ENCODE results near the gene ETS2. TPM values are rescaled to one million over a fixed set of nuclear protein-coding genes. Genes with fewer than 3 reads are reported as not detected.

The ETS2 gene
- total RNA-seq, 2 donors from 2014 or later: 98.4 to 102 TPM

DNA sequence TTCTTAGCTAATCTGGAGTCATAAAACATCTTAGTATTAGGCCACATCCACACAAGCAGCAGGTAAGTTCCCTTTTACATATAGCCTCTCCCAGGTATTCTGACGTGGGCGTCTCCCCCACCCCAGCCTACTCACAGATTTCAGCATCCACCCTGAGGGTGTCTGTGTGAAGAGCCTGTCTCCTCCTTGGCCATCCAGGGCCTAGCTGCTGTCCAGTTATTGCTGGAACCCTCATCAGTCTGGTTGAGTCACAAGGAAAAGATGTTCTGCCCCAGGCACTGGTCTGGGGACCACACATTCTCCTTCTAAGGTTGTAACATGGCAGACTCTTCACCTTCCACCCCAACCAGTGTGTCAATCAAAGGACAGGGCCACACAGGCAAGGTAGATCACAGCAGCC, 57.6 kb downstream of the ETS2 start:
- H3K36me3 ChIP-seq (ENCODE audit: control insufficient read depth, insufficient read depth, low read length): no peaks in the 10 kb centered on the region
- DNase-seq: no peak
- TF ChIP-seq, protein P1, sequence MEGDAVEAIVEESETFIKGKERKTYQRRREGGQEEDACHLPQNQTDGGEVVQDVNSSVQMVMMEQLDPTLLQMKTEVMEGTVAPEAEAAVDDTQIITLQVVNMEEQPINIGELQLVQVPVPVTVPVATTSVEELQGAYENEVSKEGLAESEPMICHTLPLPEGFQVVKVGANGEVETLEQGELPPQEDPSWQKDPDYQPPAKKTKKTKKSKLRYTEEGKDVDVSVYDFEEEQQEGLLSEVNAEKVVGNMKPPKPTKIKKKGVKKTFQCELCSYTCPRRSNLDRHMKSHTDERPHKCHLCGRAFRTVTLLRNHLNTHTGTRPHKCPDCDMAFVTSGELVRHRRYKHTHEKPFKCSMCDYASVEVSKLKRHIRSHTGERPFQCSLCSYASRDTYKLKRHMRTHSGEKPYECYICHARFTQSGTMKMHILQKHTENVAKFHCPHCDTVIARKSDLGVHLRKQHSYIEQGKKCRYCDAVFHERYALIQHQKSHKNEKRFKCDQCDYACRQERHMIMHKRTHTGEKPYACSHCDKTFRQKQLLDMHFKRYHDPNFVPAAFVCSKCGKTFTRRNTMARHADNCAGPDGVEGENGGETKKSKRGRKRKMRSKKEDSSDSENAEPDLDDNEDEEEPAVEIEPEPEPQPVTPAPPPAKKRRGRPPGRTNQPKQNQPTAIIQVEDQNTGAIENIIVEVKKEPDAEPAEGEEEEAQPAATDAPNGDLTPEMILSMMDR (conservative IDR thresholded peaks at IDR 0.05): no peak
- no peak overlapping the region for H3K4me3 Mint-ChIP-seq
- H3K4me1 ChIP-seq (ENCODE audit: control insufficient read depth, insufficient read depth, low read length): no peaks in the 10 kb centered on the region
- WGBS, 2 experiments (ENCODE audit: insufficient coverage in 1 of 2, insufficient read length in 1 of 2): 93 to 100% methylated on average over 1 to 2 of the region's 2 CpGs
- no peak overlapping the region for H3K9ac ChIP-seq (ENCODE audit: extremely low read depth, low read length, poor library complexity, severe bottlenecking)
- no peaks in the 10 kb centered on the region for H3K27me3 Mint-ChIP-seq (ENCODE audit: insufficient read depth)
- H3K4me1 Mint-ChIP-seq: peaks cover 2% of the 10 kb centered on the region
- H3K27ac Mint-ChIP-seq: no peak overlapping the region
- no peaks in the 10 kb centered on the region for H3K9me3 ChIP-seq (ENCODE audit: control insufficient read depth, low read length)
- H3K27ac ChIP-seq (ENCODE audit: low read depth, low read length): no peak overlapping the region
- H3K4me3 ChIP-seq (ENCODE audit: low read length): no peak overlapping the region
- no peaks in the 10 kb centered on the region for H3K9me3 Mint-ChIP-seq
- H3K27me3 ChIP-seq (ENCODE audit: control insufficient read depth, insufficient read depth, low read length, poor library complexity, severe bottlenecking): no peaks in the 10 kb centered on the region
- H3K36me3 Mint-ChIP-seq (ENCODE audit: low read depth): no peaks in the 10 kb centered on the region

DNA sequence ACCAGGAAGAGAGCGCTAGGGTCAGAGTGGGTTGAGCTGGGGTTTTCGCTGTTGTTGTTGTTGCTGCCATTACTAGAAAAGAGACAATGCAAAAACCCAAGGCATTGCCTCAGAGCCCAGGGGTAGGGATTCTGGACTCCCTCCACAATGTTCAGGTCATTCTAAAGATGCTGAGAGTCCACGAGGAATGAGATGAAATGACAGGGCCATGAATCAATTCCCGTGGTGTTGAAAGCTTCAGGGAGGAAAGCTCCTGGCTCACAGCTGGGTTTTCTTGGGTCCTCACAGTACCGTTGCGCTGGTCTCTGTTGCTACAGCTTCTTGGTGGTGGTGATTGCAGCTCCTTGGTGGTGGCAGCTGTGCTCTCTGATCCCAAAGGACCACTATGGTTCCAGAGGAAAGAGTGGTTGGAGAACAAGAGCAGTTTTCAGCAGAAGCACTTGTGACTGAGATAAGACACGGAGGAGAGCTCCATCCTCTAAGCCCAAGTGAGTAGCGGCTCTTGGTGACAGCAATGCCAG, 58.2 kb downstream of the ETS2 start:
- Mint-ChIP-seq H3K27ac (no peak overlapping the region), H3K4me3 (no peak overlapping the region), H3K4me1 (peaks cover 2% of the 10 kb centered on the region), H3K9me3 (no peaks in the 10 kb centered on the region), H3K36me3 (ENCODE audit: low read depth) (no peaks in the 10 kb centered on the region), H3K27me3 (ENCODE audit: insufficient read depth) (no peaks in the 10 kb centered on the region)
- H3K9me3 ChIP-seq (ENCODE audit: control insufficient read depth, low read length): no peaks in the 10 kb centered on the region
- 88 to 100% methylated on average over 2 to 8 of the region's 8 CpGs for WGBS, 2 experiments (ENCODE audit: insufficient coverage in 1 of 2, insufficient read length in 1 of 2)
- DNase-seq: no peak
- no peak overlapping the region for H3K27ac ChIP-seq (ENCODE audit: low read depth, low read length)
- no peaks in the 10 kb centered on the region for H3K27me3 ChIP-seq (ENCODE audit: control insufficient read depth, insufficient read depth, low read length, poor library complexity, severe bottlenecking)
- TF ChIP-seq, protein P1 (conservative IDR thresholded peaks at IDR 0.05): no peak
- no peaks in the 10 kb centered on the region for H3K36me3 ChIP-seq (ENCODE audit: control insufficient read depth, insufficient read depth, low read length)
- H3K4me1 ChIP-seq (ENCODE audit: control insufficient read depth, insufficient read depth, low read length): no peaks in the 10 kb centered on the region
- H3K4me3 ChIP-seq (ENCODE audit: low read length): no peak overlapping the region
- no peak overlapping the region for H3K9ac ChIP-seq (ENCODE audit: extremely low read depth, low read length, poor library complexity, severe bottlenecking)

- WGBS, 2 experiments (ENCODE audit: insufficient coverage in 1 of 2, insufficient read length in 1 of 2): 61 to 73% methylated on average over 2 of the region's 3 CpGs
- Histone ChIP-seq H3K27me3 (ENCODE audit: control insufficient read depth, insufficient read depth, low read length, poor library complexity, severe bottlenecking) (no peaks in the 10 kb centered on the region), H3K27ac (ENCODE audit: low read depth, low read length) (no peak overlapping the region), H3K4me1 (ENCODE audit: control insufficient read depth, insufficient read depth, low read length) (no peaks in the 10 kb centered on the region), H3K9ac (ENCODE audit: extremely low read depth, low read length, poor library complexity, severe bottlenecking) (no peak overlapping the region), H3K4me3 (ENCODE audit: low read length) (no peak overlapping the region), H3K9me3 (ENCODE audit: control insufficient read depth, low read length) (no peaks in the 10 kb centered on the region), H3K36me3 (ENCODE audit: control insufficient read depth, insufficient read depth, low read length) (no peaks in the 10 kb centered on the region)
- no peak overlapping the region for H3K27ac Mint-ChIP-seq
- no peaks in the 10 kb centered on the region for H3K36me3 Mint-ChIP-seq (ENCODE audit: low read depth)
- H3K9me3 Mint-ChIP-seq: no peaks in the 10 kb centered on the region
- peaks cover 4% of the 10 kb centered on the region for H3K4me1 Mint-ChIP-seq
- H3K4me3 Mint-ChIP-seq: no peak overlapping the region
- TF ChIP-seq, protein P1 (conservative IDR thresholded peaks at IDR 0.05): no peak
- DNase-seq: no peak
- no peaks in the 10 kb centered on the region for H3K27me3 Mint-ChIP-seq (ENCODE audit: insufficient read depth)
These were observed 59.2 kb downstream of the ETS2 start for GRCh38 chr21:38864964-38865363.

Data from endodermal cell (in vitro differentiated cells).